HepG2 (cell line): ENCODE measurements around the gene PLPPR2. TPM values are rescaled to one million over a fixed set of nuclear protein-coding genes. Genes with fewer than 3 reads are reported as not detected.

Experiments used
- BRCA1 ChIP-seq: sonication (generic); formaldehyde crosslinking; IDR thresholded peaks from 2 replicates; pipeline ENCODE4 v1.4.0; 2020; ENCODE audit warnings: missing genetic modification reagents
- CEBPB ChIP-seq: IDR thresholded peaks from 2 replicates; pipeline ENCODE4 v1.6.1; 2011; ENCODE audit warnings: low read depth, low read length, improper control_type of control experiment, borderline replicate concordance
- CENPT ChIP-seq: sonication (generic); formaldehyde crosslinking; IDR thresholded peaks from 2 replicates; pipeline ENCODE4 v1.8.0; 2022; ENCODE audit warnings: low read depth, mild to moderate bottlenecking, moderate library complexity, missing genetic modification reagents
- DBP ChIP-seq: sonication (generic); formaldehyde crosslinking; IDR thresholded peaks from 2 replicates; pipeline ENCODE4 v1.4.0; 2020; ENCODE audit warnings: missing genetic modification reagents; ENCODE audit errors: not compliant biosample characterization
- EED ChIP-seq: sonication (generic); formaldehyde crosslinking; IDR thresholded peaks from 2 replicates; pipeline ENCODE4 v1.5.0; 2020; ENCODE audit warnings: mild to moderate bottlenecking, missing genetic modification reagents
- KAT8 ChIP-seq: IDR thresholded peaks from 2 replicates; pipeline ENCODE4 v1.6.1; 2016; ENCODE audit warnings: missing genetic modification reagents, missing compliant biosample characterization
- MAFK ChIP-seq, 2 experiments: IDR thresholded peaks in 1 of 2; conservative IDR thresholded peaks in 1 of 2; 2 replicates each; pipeline ENCODE4 v1.6.1; 2011; ENCODE audit warnings: improper control_type of control experiment in 2 of 2, low read length in 2 of 2
- NBN ChIP-seq: fragments of 450-650 bp; conservative IDR thresholded peaks from 2 replicates; pipeline ENCODE4 v1.6.1; 2017
- NCOA1 ChIP-seq: sonication (generic); formaldehyde crosslinking; IDR thresholded peaks from 2 replicates; pipeline ENCODE4 v1.9.0; 2021; ENCODE audit warnings: missing genetic modification reagents
- NCOA2 ChIP-seq: sonication (generic); formaldehyde crosslinking; IDR thresholded peaks from 2 replicates; pipeline ENCODE4 v1.8.0; 2022; ENCODE audit warnings: inconsistent platforms
- PHF8 ChIP-seq: sonication (generic); formaldehyde crosslinking; IDR thresholded peaks from 2 replicates; pipeline ENCODE4 v1.5.0; 2020; ENCODE audit warnings: missing genetic modification reagents
- ZBTB34 ChIP-seq: sonication (generic); formaldehyde crosslinking; IDR thresholded peaks from 2 replicates; pipeline ENCODE4 v1.8.0; 2022; ENCODE audit warnings: mild to moderate bottlenecking, missing genetic modification reagents
- ZBTB40 ChIP-seq, 2 experiments: fragments of 450-650 bp in 1 of 2; sonication (generic) in 1 of 2; formaldehyde crosslinking in 1 of 2; IDR thresholded peaks; 2 replicates each; pipeline versions ENCODE4 v1.6.1 to v1.8.0; 2016 to 2022; ENCODE audit warnings: antibody characterized with exemption in 1 of 2, mild to moderate bottlenecking in 1 of 2, missing genetic modification reagents in 1 of 2
- ZFX ChIP-seq: sonication (generic); formaldehyde crosslinking; IDR thresholded peaks from 2 replicates; pipeline ENCODE4 v1.4.0; 2020; ENCODE audit warnings: mild to moderate bottlenecking, low read depth, missing genetic modification reagents, moderate library complexity
- ZNF260 ChIP-seq: sonication (generic); formaldehyde crosslinking; IDR thresholded peaks from 2 replicates; pipeline ENCODE4 v1.4.0; 2020; ENCODE audit warnings: missing genetic modification reagents, low read depth, mild to moderate bottlenecking, borderline replicate concordance
- ZNF660 ChIP-seq: sonication (generic); formaldehyde crosslinking; IDR thresholded peaks from 2 replicates; pipeline ENCODE4 v1.5.1; 2020; ENCODE audit warnings: mild to moderate bottlenecking, low read depth, missing genetic modification reagents, borderline replicate concordance
- polyA plus RNA-seq, 8 experiments: library from polyadenylated mRNA; depleted of rRNA in 3 of 8; stranded (reverse) in 7 of 8; unstranded in 1 of 8; fragments of >200 nt; fragmentation: Illumina TruSeq in 4 of 8; extraction: Trizol in 4 of 8; gene quantifications; 2 replicates each; pipeline versions ENCODE4 v1.2.1 to v1.2.3, GENCODE V29; 2011 to 2016; ENCODE audit warnings: low read depth in 4 of 8, missing spikeins in 1 of 8, mixed read lengths in 1 of 8; ENCODE audit not compliant: insufficient read depth in 1 of 8
- total RNA-seq, 5 experiments: library from RNA; depleted of rRNA; stranded (reverse); fragments of >200 nt; fragmentation: Illumina TruSeq; extraction: Trizol; gene quantifications; 2 replicates each; pipeline ENCODE4 v1.2.3, GENCODE V29; 2016; ENCODE audit warnings: low read depth in 1 of 5

PLPPR2 gene
- total and polyA plus RNA-seq, 2 of the 13 experiments (the other 11 are each of a cell fraction or from before 2014, with no cell fraction given): 1.5 to 2.1 TPM

DNA sequence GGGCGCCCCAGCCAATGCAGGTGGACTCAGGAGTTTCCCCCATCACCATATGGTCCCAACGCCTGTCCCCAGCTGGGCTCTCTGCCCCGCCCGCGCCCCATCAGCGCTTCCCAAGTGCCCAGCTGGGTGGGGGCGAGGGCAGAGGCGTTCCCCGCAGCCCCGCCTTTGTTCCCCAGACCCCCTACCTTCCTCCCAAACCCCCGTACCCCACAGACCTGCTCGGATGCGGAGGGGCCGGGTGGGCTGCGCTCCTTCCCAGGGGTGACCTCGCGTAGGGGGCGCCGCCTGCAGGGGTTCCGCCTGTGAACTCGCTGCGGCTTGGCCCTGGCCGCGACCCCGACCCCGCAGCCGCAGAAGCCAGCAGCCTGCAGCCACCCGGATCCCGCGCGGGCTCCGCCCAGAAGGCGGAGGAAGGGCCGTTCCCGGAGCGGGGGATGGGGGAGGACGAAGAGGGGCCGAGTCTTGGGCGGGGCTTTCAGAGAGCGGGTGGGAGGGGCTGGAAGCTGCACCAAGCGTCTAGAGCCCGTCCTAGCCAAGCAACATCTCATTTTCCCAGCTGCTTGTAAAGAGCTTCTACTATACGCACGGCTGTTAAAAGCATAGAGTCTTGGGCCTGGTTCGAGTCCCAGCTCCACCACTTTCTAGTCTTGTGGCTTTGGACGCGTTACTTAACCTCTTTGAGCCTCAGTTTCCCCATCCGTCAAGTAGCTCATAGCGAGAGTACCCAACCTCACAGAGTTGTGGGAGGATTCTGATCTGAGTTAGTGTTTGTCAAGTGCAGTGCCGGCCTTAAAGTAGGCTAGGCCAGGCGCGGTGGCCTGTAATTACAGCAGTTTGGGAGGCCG, 15.8 kb upstream of the PLPPR2 start, which contains the start of gene RAB3D (continued):
- TF ChIP-seq ZBTB40 (IDR thresholded peaks at IDR 0.05) (no peak), ZBTB40 (CRISPR knock-in tag; IDR thresholded peaks at IDR 0.05) (no peak), NCOA2 (CRISPR knock-in tag) (no peak), PHF8 (peak; percentile 64), MAFK (conservative IDR thresholded peaks at IDR 0.05 in 1 of 2, IDR thresholded peaks at IDR 0.05 in 1 of 2; ENCODE audit: low read length in 2 of 2) (no peak), NCOA1 (CRISPR knock-in tag) (no peak), ZFX (CRISPR knock-in tag) (peak; percentile 41; the same call in 1 of the 2 replicates), BRCA1 (CRISPR knock-in tag) (no peak), ZNF260 (CRISPR knock-in tag) (no peak), NBN (no peak), CENPT (CRISPR knock-in tag) (no peak), DBP (CRISPR knock-in tag) (no peak), ZNF660 (CRISPR knock-in tag) (no peak), CEBPB (no peak), EED (no peak), KAT8 (0 out of 2 replicates have a peak, but pooled peaks have one; percentile 12), ZBTB34 (no peak)
